Mammary epithelial cell (primary cell): ENCODE measurements around the gene MAP7.

ENCODE experiments used
- CTCF ChIP-seq, 2 donors: IDR thresholded peaks in 1 of 2; conservative IDR thresholded peaks in 1 of 2; 2 replicates each; pipeline ENCODE4 v1.5.1; 2011 to 2012; ENCODE audit warnings: inconsistent platforms in 2 of 2, low read length in 2 of 2, mild to moderate bottlenecking in 2 of 2, control low read depth in 1 of 2, low read depth in 1 of 2; ENCODE audit not compliant: insufficient read depth in 1 of 2; ENCODE audit errors: extremely low read depth in 1 of 2
- EZH2 ChIP-seq: IDR thresholded peaks from 2 replicates; pipeline ENCODE4 v1.6.1; 2012; ENCODE audit warnings: low read length, inconsistent platforms, borderline replicate concordance

GRCh38 chr6:136491251-136491650 lies 59.0 kb downstream of the MAP7 start:
- TF ChIP-seq CTCF (conservative IDR thresholded peaks at IDR 0.05 in 1 of 2, IDR thresholded peaks at IDR 0.05 in 1 of 2; ENCODE audit: extremely low read depth in 1 of 2, insufficient read depth in 1 of 2, low read depth in 1 of 2, low read length in 2 of 2) (no peak), EZH2 (no peak)
